Measurements from ENCODE around the gene NPPC. TPM values are rescaled to one million over a fixed set of nuclear protein-coding genes. Genes with fewer than 3 reads are reported as not detected.

NPPC gene
- total and polyA plus RNA-seq, 2 experiments from 2014 or later: 0.91 TPM; not detected in 1

DNA sequence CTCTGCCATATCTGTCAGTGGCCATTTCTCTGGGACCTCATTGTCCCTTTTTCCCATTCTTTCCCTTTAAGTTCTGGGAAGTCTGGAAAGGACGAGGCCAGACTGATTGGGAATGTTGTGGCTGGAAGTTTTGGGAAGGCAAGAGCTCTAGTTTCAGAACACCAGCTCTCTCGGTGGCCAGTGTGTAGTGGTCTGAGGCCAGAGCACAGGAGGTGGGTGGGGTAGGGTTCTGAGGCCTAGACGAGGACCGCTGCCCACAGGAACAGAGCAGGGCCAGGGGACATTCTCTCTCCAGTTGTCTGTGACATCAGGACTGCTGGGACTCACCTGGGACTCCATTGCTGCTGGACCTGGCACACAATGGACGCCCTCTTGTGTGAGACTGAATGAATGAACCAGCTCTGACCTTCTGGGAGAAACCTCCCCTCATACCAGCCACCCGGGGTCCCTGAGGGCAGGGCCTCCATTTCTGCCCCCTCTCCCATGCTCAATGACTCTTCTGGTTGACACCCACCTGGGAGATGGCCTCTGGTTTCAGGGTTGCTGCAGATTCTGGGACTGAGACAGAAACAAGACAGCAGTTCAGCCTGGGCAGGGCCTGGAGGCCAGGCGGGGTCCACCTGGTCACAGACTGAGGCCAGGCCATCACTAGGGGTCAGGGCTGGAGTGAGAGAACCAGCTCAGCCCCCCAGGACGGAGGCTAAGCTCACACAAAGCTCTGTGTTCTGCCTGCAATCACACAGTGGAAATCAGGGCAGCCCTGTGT, 8.4 kb upstream of the NPPC start:
- DNase-seq (ENCODE audit: low read depth in 1 of 2, low spot score in 1 of 2): no peak
- peaks cover 9% of the 10 kb centered on the region for H3K27me3 ChIP-seq
- H3K27ac ChIP-seq: no peak overlapping the region
- H3K4me1 ChIP-seq (ENCODE audit: low read depth): no peaks in the 10 kb centered on the region
- TF ChIP-seq, protein P1, sequence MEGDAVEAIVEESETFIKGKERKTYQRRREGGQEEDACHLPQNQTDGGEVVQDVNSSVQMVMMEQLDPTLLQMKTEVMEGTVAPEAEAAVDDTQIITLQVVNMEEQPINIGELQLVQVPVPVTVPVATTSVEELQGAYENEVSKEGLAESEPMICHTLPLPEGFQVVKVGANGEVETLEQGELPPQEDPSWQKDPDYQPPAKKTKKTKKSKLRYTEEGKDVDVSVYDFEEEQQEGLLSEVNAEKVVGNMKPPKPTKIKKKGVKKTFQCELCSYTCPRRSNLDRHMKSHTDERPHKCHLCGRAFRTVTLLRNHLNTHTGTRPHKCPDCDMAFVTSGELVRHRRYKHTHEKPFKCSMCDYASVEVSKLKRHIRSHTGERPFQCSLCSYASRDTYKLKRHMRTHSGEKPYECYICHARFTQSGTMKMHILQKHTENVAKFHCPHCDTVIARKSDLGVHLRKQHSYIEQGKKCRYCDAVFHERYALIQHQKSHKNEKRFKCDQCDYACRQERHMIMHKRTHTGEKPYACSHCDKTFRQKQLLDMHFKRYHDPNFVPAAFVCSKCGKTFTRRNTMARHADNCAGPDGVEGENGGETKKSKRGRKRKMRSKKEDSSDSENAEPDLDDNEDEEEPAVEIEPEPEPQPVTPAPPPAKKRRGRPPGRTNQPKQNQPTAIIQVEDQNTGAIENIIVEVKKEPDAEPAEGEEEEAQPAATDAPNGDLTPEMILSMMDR (IDR thresholded peaks at IDR 0.05; ENCODE audit: low read depth, low read length): no peak
- no peaks in the 10 kb centered on the region for H3K36me3 ChIP-seq
- H3K9me3 ChIP-seq (ENCODE audit: low read depth): no peaks in the 10 kb centered on the region
- no peak overlapping the region for H3K4me3 ChIP-seq

DNA sequence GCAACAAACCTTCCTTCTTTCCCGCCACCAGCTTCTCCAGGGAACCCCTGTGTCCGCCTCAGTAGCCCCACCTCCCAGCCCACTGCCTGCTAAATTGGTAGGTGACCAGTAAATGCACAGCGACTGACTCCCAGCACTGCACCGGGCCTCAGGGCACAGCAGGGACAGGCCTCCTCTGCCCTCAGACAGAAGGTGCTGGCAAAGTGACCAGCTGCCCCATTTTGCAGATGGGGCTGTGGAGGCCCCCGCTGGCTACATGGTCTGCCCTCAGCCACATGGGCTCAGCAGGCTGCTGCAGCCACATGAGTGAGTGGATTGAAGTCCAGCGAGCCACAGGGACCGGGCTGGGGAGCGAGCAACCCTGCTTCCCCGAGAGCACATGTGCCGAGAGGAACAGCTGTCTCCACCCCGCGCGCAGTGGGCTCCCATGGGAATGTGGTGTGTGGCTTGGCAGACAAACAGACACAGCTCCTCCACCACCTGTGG, 7.8 kb upstream of the NPPC start:
- H3K4me3 ChIP-seq: no peak overlapping the region
- TF ChIP-seq, protein P1 (IDR thresholded peaks at IDR 0.05; ENCODE audit: low read depth, low read length): no peak
- H3K4me1 ChIP-seq (ENCODE audit: low read depth): no peaks in the 10 kb centered on the region
- H3K27ac ChIP-seq: no peak overlapping the region
- no peaks in the 10 kb centered on the region for H3K9me3 ChIP-seq (ENCODE audit: low read depth)
- H3K36me3 ChIP-seq: no peaks in the 10 kb centered on the region
- DNase-seq (ENCODE audit: low read depth in 1 of 2, low spot score in 1 of 2): peak in 1 of 2 donors; percentile 54
- peaks cover 12% of the 10 kb centered on the region for H3K27me3 ChIP-seq

DNA sequence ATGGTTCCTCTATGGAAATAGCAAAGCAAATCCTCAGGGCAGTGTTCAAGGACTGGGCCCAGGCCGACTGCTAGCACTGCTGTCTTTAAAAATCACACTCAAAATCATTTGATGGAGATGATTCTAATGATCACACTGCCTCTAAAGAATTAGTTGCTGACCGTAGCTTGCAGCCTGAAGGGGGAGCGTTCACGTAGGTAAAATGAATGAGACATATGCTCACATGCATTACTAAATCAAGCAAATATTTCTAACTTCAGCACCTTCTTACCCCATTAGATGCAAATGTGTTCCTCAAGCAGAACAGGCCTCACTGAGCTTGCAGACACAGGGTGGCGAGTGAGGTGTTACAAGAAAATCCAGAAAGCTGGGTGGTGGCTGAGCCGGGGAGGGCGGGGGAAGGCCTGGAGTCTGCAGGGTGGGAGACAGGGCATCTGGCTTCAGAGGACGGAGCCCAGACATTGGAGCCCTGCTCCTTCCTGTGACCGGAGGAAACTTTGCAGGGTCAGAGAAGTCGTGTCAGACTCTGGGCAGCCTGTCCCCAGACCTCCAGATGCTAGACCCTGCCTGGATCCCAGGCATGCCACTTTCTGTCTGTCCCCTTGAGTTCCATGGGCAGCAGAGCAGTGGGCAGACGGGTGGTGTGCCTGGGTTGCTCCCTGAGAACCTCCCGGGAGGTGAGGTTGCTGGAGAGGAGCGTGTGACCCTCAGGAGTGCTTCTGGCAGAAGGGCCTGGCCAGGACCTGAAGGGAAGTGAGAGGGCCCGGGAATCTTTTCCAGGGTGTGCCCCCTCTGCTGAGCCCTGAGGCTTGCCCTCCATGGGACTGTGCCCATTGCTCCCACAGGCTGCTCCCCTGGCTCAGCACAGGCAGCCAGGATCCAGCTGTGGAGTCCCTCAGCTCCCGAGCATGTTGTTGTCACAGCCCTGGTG, 7.1 kb upstream of the NPPC start:
- H3K4me1 ChIP-seq (ENCODE audit: low read depth): no peaks in the 10 kb centered on the region
- H3K9me3 ChIP-seq (ENCODE audit: low read depth): no peaks in the 10 kb centered on the region
- H3K36me3 ChIP-seq: no peaks in the 10 kb centered on the region
- no peak overlapping the region for H3K4me3 ChIP-seq
- TF ChIP-seq, protein P1 (IDR thresholded peaks at IDR 0.05; ENCODE audit: low read depth, low read length): no peak
- peaks cover 20% of the 10 kb centered on the region for H3K27me3 ChIP-seq
- no peak for DNase-seq (ENCODE audit: low read depth in 1 of 2, low spot score in 1 of 2)
- H3K27ac ChIP-seq: no peak overlapping the region

DNA sequence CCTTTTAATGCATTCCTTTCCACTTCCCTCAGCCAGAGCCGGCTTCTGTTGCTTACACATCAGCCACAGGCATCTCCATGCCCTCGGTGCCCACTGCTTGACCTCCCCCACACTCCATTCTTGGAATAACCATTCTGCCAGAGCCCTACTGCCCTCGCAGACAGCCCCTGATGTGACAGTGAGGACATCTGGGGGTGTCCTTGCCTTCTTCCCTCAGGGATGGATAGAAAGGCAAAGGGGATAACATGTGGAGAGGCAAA, 6.4 kb upstream of the NPPC start:
- H3K4me1 ChIP-seq (ENCODE audit: low read depth): no peaks in the 10 kb centered on the region
- no peak overlapping the region for H3K4me3 ChIP-seq
- no peak for DNase-seq (ENCODE audit: low read depth in 1 of 2, low spot score in 1 of 2)
- peaks cover 26% of the 10 kb centered on the region for H3K27me3 ChIP-seq
- H3K36me3 ChIP-seq: no peaks in the 10 kb centered on the region
- no peak overlapping the region for H3K27ac ChIP-seq
- TF ChIP-seq, protein P1 (IDR thresholded peaks at IDR 0.05; ENCODE audit: low read depth, low read length): no peak
- H3K9me3 ChIP-seq (ENCODE audit: low read depth): no peaks in the 10 kb centered on the region

DNA sequence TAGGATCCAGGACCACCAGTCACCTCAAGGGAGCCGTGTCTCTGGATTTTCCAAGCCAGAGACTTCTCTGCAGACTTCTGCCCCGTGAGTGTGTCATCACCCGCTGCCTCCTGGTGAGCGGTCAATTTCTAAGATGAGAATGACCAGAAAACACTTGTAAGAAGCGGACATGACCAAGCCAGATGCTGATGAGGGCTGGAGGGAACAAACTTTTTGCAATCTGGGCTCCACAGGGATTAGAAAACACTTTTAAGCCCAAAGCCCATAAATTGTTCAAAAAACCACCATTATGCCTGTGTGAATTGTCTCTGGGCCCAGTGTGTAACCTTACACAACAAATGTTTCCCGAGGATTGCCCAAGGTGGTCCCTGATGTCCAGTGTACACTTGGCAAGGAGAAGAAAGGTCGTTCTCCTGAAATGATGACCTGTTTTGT, 5.3 kb upstream of the NPPC start:
- Histone ChIP-seq H3K4me3 (no peak overlapping the region), H3K9me3 (ENCODE audit: low read depth) (no peaks in the 10 kb centered on the region), H3K27ac (no peak overlapping the region), H3K4me1 (ENCODE audit: low read depth) (no peaks in the 10 kb centered on the region), H3K27me3 (peaks cover 37% of the 10 kb centered on the region), H3K36me3 (no peaks in the 10 kb centered on the region)
- TF ChIP-seq, protein P1 (IDR thresholded peaks at IDR 0.05; ENCODE audit: low read depth, low read length): no peak
- no peak for DNase-seq (ENCODE audit: low read depth in 1 of 2, low spot score in 1 of 2)
